Activated CD4-positive, alpha-beta T cell treated with anti-CD3 and anti-CD28 coated beads for 36 hours (primary cell): ENCODE measurements around the gene LMBRD2. TPM values are rescaled to one million over a fixed set of nuclear protein-coding genes. Genes with fewer than 3 reads are reported as not detected.

Experiments used
- ATAC-seq: fragments of 200-7000 bp; cut with Tn5 transposase; one replicate; pipeline ENCODE4 v1.10.0; 2021; ENCODE audit warnings: mild to moderate bottlenecking, moderate library complexity
- CTCF ChIA-PET: fragments of 350-600 bp; sonication (Branson Sonifier 250); formaldehyde crosslinking; loops from one replicate; lab custom pipeline; 2021; ENCODE audit warnings: antibody characterized with exemption; lab: Charles Lee
- POLR2A ChIA-PET: fragments of 350-600 bp; sonication (Branson Sonifier 250); formaldehyde crosslinking; loops from one replicate; lab custom pipeline; 2021; ENCODE audit warnings: antibody characterized with exemption, inconsistent platforms; lab: Charles Lee
- DNase-seq: peaks from one replicate; pipeline ENCODE4 v3.0.0-alpha.2; 2020
- H3K27ac Mint-ChIP-seq: one replicate; pipeline ENCODE4 v1.8.0; 2021; ENCODE audit warnings: mixed read lengths
- H3K27me3 Mint-ChIP-seq: one replicate; pipeline ENCODE4 v1.8.0; 2021; ENCODE audit warnings: mixed read lengths
- H3K36me3 Mint-ChIP-seq: one replicate; pipeline ENCODE4 v1.8.0; 2021; ENCODE audit warnings: low read depth, mixed read lengths
- H3K4me1 Mint-ChIP-seq: one replicate; pipeline ENCODE4 v1.8.0; 2021; ENCODE audit warnings: mixed read lengths
- H3K4me3 Mint-ChIP-seq: one replicate; pipeline ENCODE4 v1.8.0; 2021; ENCODE audit warnings: mild to moderate bottlenecking, moderate library complexity, mixed read lengths
- H3K9me3 Mint-ChIP-seq: one replicate; pipeline ENCODE4 v1.8.0; 2021; ENCODE audit warnings: low read depth, mixed read lengths
- intact Hi-C, 2 experiments: fragments of 100-400 bp; cut with DNase I in 1 of 2; cut with micrococcal nuclease in 1 of 2; formaldehyde crosslinking; loops; one replicate each; pipeline versions ENCODE4 v1.14.2 to v1.15.1; 2022 to 2024; cut with DNase I, micrococcal nuclease
- total RNA-seq, 2 experiments: library from RNA; stranded (reverse); gene quantifications; one replicate each; pipeline ENCODE4 v1.2.3, GENCODE V29; 2021

Gene LMBRD2
- total RNA-seq, 2 experiments from 2014 or later = 9.3 to 10.2 TPM

- intact Hi-C loops = no loop called here
- DNase-seq (no peak), ATAC-seq (no peak)
- no peaks in the 10 kb centered on the region for H3K27me3 Mint-ChIP-seq
- H3K4me3 Mint-ChIP-seq = no peak overlapping the region
- H3K9me3 Mint-ChIP-seq = no peaks in the 10 kb centered on the region
- H3K4me1 Mint-ChIP-seq = peaks cover 2% of the 10 kb centered on the region
- ChIA-PET POLR2A (no interaction called here), CTCF (interaction anchor here (0.6 to 1.1 kb wide), 6 partner anchors 12 to 478 kb away, joined by 3 read pairs; no protein-coding TSS in a partner anchor)
- H3K36me3 Mint-ChIP-seq = peaks cover 71% of the 10 kb centered on the region
- no peak overlapping the region for H3K27ac Mint-ChIP-seq
Observed at GRCh38 chr5:36177715-36178523, 26.2 kb upstream of the LMBRD2 start.

- no peak overlapping the region for H3K27ac Mint-ChIP-seq
- ATAC-seq = no peak
- POLR2A ChIA-PET = no interaction called here
- CTCF ChIA-PET = interaction anchor here (0.6 to 1.1 kb wide), 2 partner anchors 11 to 477 kb away, joined by 3 read pairs; no protein-coding TSS in a partner anchor
- H3K4me1 Mint-ChIP-seq = peaks cover 2% of the 10 kb centered on the region
- H3K36me3 Mint-ChIP-seq = peaks cover 65% of the 10 kb centered on the region
- intact Hi-C loops = no loop called here
- no peak overlapping the region for H3K4me3 Mint-ChIP-seq
- H3K9me3 Mint-ChIP-seq = no peaks in the 10 kb centered on the region
- DNase-seq = no peak
- H3K27me3 Mint-ChIP-seq = no peaks in the 10 kb centered on the region
Observed at GRCh38 chr5:36177154-36177553, 25.5 kb upstream of the LMBRD2 start.

- ATAC-seq = no peak
- no peaks in the 10 kb centered on the region for H3K27me3 Mint-ChIP-seq
Observed at GRCh38 chr5:36175043-36175442, 23.4 kb upstream of the LMBRD2 start.

GRCh38 chr5:36174119-36174518, 22.4 kb upstream of the LMBRD2 start:
- ATAC-seq (no peak), DNase-seq (no peak)
- H3K4me3 Mint-ChIP-seq = no peak overlapping the region
- ChIA-PET POLR2A (no interaction called here), CTCF (interaction anchor here (1.0 kb wide), 1 partner anchor 12 kb away, joined by 4 read pairs; no protein-coding TSS in a partner anchor)
- H3K36me3 Mint-ChIP-seq = peaks cover 53% of the 10 kb centered on the region
- peaks cover 2% of the 10 kb centered on the region for H3K4me1 Mint-ChIP-seq
- H3K27me3 Mint-ChIP-seq = no peaks in the 10 kb centered on the region
- no peaks in the 10 kb centered on the region for H3K9me3 Mint-ChIP-seq
- intact Hi-C loops = no loop called here
- H3K27ac Mint-ChIP-seq = no peak overlapping the region

More at GRCh38 chr5:36175043-36175442, 23.4 kb upstream of the LMBRD2 start:
- intact Hi-C loops = no loop called here
- peaks cover 2% of the 10 kb centered on the region for H3K4me1 Mint-ChIP-seq
- H3K27ac Mint-ChIP-seq = no peak overlapping the region
- H3K4me3 Mint-ChIP-seq = no peak overlapping the region
- ChIA-PET POLR2A (no interaction called here), CTCF (no interaction called here)
- DNase-seq = no peak
- H3K9me3 Mint-ChIP-seq = no peaks in the 10 kb centered on the region
- H3K36me3 Mint-ChIP-seq = peaks cover 54% of the 10 kb centered on the region

GRCh38 chr5:36173426-36173825, 21.7 kb upstream of the LMBRD2 start:
- Mint-ChIP-seq H3K27ac (no peak overlapping the region), H3K36me3 (peaks cover 51% of the 10 kb centered on the region), H3K9me3 (no peaks in the 10 kb centered on the region), H3K27me3 (no peaks in the 10 kb centered on the region), H3K4me1 (peaks cover 6% of the 10 kb centered on the region), H3K4me3 (no peak overlapping the region)
- CTCF ChIA-PET = interaction anchor here (1.0 kb wide), 1 partner anchor 13 kb away, joined by 4 read pairs; no protein-coding TSS in a partner anchor
- intact Hi-C loops = no loop called here
- POLR2A ChIA-PET = no interaction called here
- ATAC-seq = no peak
- no peak for DNase-seq

GRCh38 chr5:36172599-36172998, 20.9 kb upstream of the LMBRD2 start:
- H3K4me1 Mint-ChIP-seq = peaks cover 13% of the 10 kb centered on the region
- DNase-seq = no peak
- H3K27me3 Mint-ChIP-seq = no peaks in the 10 kb centered on the region
- peaks cover 53% of the 10 kb centered on the region for H3K36me3 Mint-ChIP-seq
- no peaks in the 10 kb centered on the region for H3K9me3 Mint-ChIP-seq
- ChIA-PET CTCF (interaction anchor here (1.3 kb wide), 1 partner anchor 69 kb away, joined by 3 read pairs; the partner anchor contains the start of gene NADK2), POLR2A (no interaction called here)
- intact Hi-C loops = no loop called here
- H3K27ac Mint-ChIP-seq = no peak overlapping the region
- ATAC-seq = no peak
- H3K4me3 Mint-ChIP-seq = no peak overlapping the region

GRCh38 chr5:36170832-36171424, 19.2 kb upstream of the LMBRD2 start:
- H3K9me3 Mint-ChIP-seq = no peaks in the 10 kb centered on the region
- peaks cover 53% of the 10 kb centered on the region for H3K36me3 Mint-ChIP-seq
- H3K4me1 Mint-ChIP-seq = peaks cover 14% of the 10 kb centered on the region
- CTCF ChIA-PET = interaction anchor here (1.8 kb wide), 1 partner anchor 71 kb away, joined by 5 read pairs; the partner anchor contains the start of gene NADK2
- ATAC-seq (no peak), DNase-seq (no peak)
- H3K27me3 Mint-ChIP-seq = no peaks in the 10 kb centered on the region
- intact Hi-C loops = no loop called here
- POLR2A ChIA-PET = interaction anchor here (0.6 kb wide), 2 partner anchors 18 to 20 kb away, joined by 4 read pairs; no protein-coding TSS in a partner anchor
- H3K27ac Mint-ChIP-seq = no peak overlapping the region
- H3K4me3 Mint-ChIP-seq = no peak overlapping the region

GRCh38 chr5:36168737-36169136, 17.1 kb upstream of the LMBRD2 start:
- CTCF ChIA-PET = interaction anchor here (0.6 to 1.8 kb wide), 4 partner anchors 13 to 136 kb away, joined by 3 to 5 read pairs (median 4); partner anchors contain the start of gene NADK2
- Mint-ChIP-seq H3K27me3 (no peaks in the 10 kb centered on the region), H3K27ac (no peak overlapping the region), H3K4me1 (peaks cover 14% of the 10 kb centered on the region), H3K4me3 (no peak overlapping the region), H3K36me3 (peaks cover 47% of the 10 kb centered on the region), H3K9me3 (no peaks in the 10 kb centered on the region)
- POLR2A ChIA-PET = interaction anchor here (0.6 kb wide), 1 partner anchor 61 kb away, joined by 3 read pairs; no protein-coding TSS in a partner anchor
- DNase-seq = no peak
- no peak for ATAC-seq
- intact Hi-C loops = no loop called here

- intact Hi-C loops = no loop called here
- DNase-seq (no peak), ATAC-seq (no peak)
- no peaks in the 10 kb centered on the region for H3K9me3 Mint-ChIP-seq
- CTCF ChIA-PET = interaction anchor here (0.9 kb wide), 1 partner anchor 14 kb away, joined by 3 read pairs; no protein-coding TSS in a partner anchor
- H3K36me3 Mint-ChIP-seq = peaks cover 64% of the 10 kb centered on the region
- H3K4me3 Mint-ChIP-seq = no peak overlapping the region
- peaks cover 23% of the 10 kb centered on the region for H3K4me1 Mint-ChIP-seq
- H3K27me3 Mint-ChIP-seq = no peaks in the 10 kb centered on the region
- POLR2A ChIA-PET = no interaction called here
- H3K27ac Mint-ChIP-seq = no peak overlapping the region
Observed at GRCh38 chr5:36164461-36164860, 12.8 kb upstream of the LMBRD2 start.

- DNase-seq (no peak), ATAC-seq (no peak)
- POLR2A ChIA-PET = no interaction called here
- Mint-ChIP-seq H3K27me3 (no peaks in the 10 kb centered on the region), H3K9me3 (no peaks in the 10 kb centered on the region), H3K4me3 (no peak overlapping the region), H3K4me1 (peaks cover 19% of the 10 kb centered on the region), H3K27ac (no peak overlapping the region), H3K36me3 (peaks cover 61% of the 10 kb centered on the region)
- intact Hi-C loops = no loop called here
- CTCF ChIA-PET = no interaction called here
Observed at GRCh38 chr5:36162810-36163486, 11.3 kb upstream of the LMBRD2 start.

GRCh38 chr5:36161361-36161760, 9.7 kb upstream of the LMBRD2 start:
- Mint-ChIP-seq H3K27ac (peak overlapping the region; percentile 1), H3K9me3 (no peaks in the 10 kb centered on the region), H3K36me3 (peaks cover 59% of the 10 kb centered on the region), H3K4me3 (no peak overlapping the region), H3K27me3 (no peaks in the 10 kb centered on the region), H3K4me1 (peaks cover 13% of the 10 kb centered on the region)
- DNase-seq (no peak), ATAC-seq (no peak)
- intact Hi-C loops = no loop called here
- POLR2A ChIA-PET = no interaction called here
- CTCF ChIA-PET = no interaction called here
